Hippocampal formation (tissue), 2 donors: Measurements from ENCODE around the gene RMND5B.
"Not testable (repeated sequence)": the region's sequence is repeated elsewhere in the genome, so short reads cannot be mapped to it uniquely, and the experiment has no call there.

Source experiments
- DNase-seq, 2 donors: peaks; one replicate each; lab custom pipeline; 2025; lab: John Stamatoyannopoulos, UW

The RMND5B gene

GRCh38 chr5:178113841-178114324, 16.9 kb upstream of the RMND5B start:
- DNase-seq = no peak

DNA sequence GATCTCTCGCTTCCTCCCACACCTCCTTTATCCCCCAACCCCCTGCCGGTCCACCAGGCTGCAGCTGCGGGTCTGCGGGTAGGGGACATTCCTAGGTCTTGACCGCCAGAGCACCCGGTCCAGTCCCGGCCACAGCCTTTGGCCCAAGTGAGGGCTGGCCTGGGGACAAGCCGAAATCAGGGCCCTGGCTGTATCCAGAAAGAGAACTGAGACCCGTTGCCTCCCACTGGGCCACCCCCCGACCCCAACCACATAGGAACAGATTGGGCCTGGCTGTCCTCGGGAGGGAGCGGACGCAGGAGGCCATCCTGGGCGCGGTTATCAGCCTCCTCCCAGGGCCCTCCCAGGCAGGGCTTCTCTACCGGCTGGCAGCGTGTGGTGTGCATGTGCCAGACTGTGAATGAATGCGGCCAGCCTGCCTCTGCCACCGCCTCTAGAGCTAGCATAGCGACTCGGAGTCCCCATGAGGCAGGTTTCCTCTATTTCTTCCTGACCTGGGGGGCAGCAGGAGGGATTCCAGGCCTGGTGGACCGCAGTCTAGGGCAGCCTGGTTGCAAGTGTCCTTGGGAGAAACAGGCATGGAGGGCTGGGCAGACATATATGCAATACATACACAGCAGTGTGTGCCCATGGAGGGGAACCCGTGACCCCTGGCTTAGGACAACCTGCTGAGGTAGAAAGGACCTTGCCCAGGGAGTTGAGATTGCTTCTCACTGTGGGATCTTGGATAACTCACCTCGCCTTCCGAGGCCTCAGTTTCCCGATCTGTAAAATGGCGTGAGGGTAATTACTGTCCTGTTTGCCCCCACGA, 16.3 kb upstream of the RMND5B start:
- no peak for DNase-seq

- no peak for DNase-seq
Observed at GRCh38 chr5:178115136-178115813, 15.5 kb upstream of the RMND5B start.

- DNase-seq = no peak
Observed at GRCh38 chr5:178115814-178116142, 15.0 kb upstream of the RMND5B start.

- DNase-seq = no peak
Observed at GRCh38 chr5:178116143-178116885, 14.5 kb upstream of the RMND5B start.

GRCh38 chr5:178117923-178118701, 12.7 kb upstream of the RMND5B start:
- no peak for DNase-seq

GRCh38 chr5:178119915-178120606, 10.8 kb upstream of the RMND5B start:
- DNase-seq = no peak

- peak in 1 of 2 donors; percentile 24 for DNase-seq
Observed at GRCh38 chr5:178120607-178121357, 10.0 kb upstream of the RMND5B start.

DNA sequence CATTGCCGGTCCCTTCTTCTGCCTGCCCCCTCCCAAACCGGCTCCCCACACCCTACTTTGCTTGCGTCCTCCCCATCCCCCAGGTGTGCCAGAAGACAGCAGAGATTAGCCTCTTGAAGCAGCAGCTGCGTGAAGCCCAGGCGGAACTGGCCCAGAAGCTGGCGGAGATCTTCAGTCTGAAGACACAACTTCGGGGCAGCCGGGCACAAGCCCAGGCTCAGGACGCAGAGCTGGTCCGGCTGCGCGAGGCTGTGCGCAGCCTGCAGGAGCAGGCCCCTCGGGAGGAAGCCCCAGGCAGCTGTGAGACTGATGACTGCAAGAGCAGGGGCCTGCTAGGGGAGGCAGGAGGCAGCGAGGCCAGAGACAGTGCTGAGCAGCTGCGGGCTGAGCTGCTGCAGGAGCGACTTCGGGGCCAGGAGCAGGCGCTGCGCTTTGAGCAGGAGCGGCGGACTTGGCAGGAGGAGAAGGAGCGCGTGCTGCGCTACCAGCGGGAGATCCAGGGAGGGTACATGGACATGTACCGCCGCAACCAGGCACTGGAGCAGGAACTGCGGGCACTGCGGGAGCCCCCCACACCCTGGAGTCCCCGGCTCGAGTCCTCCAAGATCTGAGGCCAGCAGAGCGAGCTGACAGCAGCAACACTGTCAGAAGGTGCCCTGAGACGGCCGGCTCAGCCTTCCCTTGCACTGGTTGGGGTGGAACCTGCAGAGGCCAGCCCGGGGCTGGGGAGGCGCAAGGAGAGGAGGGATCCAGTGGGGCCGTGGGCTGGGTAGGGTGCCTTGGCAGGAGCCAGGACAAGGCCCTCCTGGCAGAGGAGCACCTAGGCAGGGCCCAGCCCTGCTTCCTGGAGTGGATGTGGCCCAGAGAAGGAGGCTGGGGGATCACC, 9.2 kb upstream of the RMND5B start:
- DNase-seq = no peak

DNA sequence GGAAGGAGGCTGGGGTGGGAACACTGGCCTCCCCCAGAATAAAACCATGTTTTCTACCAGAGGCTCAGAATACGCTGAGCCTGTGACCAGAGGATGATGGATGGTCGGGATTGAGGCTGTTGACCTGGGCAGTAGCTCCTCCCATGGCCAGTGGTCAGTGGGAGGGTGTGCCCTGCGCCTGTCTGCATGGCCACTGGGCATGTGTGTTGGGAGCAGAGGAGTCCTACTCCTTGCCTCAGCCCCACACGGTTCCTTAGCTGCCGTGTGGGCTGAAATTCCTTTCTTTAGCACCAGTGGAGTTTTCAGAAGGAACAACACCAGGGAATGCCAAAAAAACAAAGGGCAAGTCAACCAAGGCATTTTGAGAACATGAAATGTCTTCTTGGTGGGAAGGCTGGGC, 8.5 kb upstream of the RMND5B start:
- no peak for DNase-seq

- no peak for DNase-seq
Observed at GRCh38 chr5:178123094-178123965, 7.5 kb upstream of the RMND5B start.

GRCh38 chr5:178123966-178124925, 6.6 kb upstream of the RMND5B start:
- DNase-seq = no peak

DNA sequence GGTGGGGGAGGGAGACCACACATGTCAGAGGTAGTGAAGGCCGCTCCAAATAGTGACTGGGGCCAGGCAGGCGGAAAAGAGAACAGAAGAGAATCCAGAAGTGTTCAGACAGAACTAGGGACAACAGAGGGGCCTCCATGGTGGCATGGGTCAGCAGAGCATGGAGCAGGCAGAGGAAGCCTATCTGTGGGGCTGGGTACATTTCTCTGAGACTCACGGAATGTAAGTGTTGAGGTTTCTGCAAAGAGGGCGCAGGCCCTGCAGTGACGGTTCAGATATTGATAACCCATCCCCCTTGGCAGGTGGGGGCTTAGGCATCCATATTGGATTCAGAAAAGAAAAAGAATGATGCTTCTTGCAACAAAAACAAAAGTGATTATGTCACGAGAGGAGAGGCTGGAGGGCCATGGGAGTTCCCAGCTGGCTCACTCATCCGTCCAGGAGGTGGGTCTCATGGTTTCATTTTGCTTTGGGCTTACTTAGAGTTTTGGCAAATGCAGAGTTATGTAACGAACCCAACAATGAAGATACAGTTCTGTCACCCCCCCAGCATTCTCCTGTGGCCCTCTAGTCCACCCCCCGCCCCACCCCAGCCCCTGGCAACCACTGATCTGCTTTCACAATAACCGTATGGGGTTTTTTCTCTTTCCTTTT, 5.4 kb upstream of the RMND5B start:
- no peak for DNase-seq

DNA sequence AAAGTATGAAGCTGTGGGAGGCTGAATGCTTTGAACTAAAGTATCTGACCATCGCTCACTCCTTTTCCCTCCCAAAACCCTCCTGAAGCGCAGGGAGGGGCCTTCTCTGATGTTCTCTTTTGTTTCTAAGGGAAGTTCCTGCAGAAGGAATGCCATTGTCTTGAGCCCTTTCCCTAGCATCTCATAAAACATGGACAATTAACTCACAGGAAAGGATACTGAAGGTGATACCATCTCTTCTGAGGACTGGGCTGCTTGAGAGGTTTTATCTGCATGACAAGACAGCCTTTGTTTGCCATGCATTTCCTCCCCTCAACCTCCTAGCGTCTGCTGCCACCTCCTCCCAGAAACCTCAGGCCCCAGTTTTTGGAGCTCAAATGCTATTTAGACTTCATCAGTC, 4.3 kb upstream of the RMND5B start:
- DNase-seq = no peak

DNA sequence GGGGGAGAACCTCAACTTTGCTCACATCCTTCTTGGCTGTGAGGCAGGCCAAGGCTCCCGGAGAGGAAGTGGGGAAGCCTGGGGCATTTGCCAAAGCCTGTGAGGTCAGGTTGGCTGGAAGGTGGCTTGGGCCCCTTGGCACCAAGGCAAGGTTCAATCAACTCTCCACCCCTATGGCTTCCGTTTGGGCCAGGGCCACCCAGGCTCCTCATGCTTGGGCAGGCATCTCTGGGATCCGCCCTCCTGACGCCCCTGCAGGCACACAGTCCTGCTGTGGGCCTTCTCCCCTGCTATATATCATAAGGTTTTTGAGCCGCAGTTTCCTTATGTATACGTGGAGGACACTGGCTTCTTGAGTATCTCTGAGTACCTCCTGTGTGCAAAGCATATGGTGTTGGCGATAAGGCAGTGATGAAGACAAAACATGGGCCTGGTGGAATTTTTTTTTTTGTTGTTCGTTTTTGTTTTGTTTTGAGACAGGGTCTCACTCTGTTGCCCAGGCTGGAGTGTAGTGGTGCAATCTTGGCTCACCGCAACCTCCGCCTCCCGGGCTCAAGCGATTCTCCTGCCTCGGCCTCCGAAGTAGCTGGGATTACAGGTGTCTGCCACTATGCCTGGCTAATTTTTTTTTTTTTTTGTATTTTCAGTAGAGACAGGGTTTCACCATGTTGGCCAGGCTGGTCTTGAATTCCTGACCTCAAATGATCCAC, 3.4 kb upstream of the RMND5B start:
- not testable (repeated sequence) for DNase-seq

GRCh38 chr5:178129296-178129695, 1.5 kb upstream of the RMND5B start:
- DNase-seq = no peak
